Fibroblast of lung (primary cell): Measurements from ENCODE around the gene RAB31.

Experiments
- EZH2 ChIP-seq: IDR thresholded peaks from 2 replicates; pipeline ENCODE4 v1.5.1; 2012; ENCODE audit warnings: low read length, control low read depth, mild to moderate bottlenecking; ENCODE audit errors: missing control alignments
- TF ChIP-seq, protein P1 (sequence below), 2 donors: IDR thresholded peaks in 1 of 2; conservative IDR thresholded peaks in 1 of 2; 1 replicate in 1 of 2; 2 replicates in 1 of 2; pipeline ENCODE4 v1.5.1; 2011 to 2012; ENCODE audit warnings: low read length in 2 of 2, control low read depth in 1 of 2, inconsistent platforms in 1 of 2, low read depth in 1 of 2, mild to moderate bottlenecking in 1 of 2

DNA sequence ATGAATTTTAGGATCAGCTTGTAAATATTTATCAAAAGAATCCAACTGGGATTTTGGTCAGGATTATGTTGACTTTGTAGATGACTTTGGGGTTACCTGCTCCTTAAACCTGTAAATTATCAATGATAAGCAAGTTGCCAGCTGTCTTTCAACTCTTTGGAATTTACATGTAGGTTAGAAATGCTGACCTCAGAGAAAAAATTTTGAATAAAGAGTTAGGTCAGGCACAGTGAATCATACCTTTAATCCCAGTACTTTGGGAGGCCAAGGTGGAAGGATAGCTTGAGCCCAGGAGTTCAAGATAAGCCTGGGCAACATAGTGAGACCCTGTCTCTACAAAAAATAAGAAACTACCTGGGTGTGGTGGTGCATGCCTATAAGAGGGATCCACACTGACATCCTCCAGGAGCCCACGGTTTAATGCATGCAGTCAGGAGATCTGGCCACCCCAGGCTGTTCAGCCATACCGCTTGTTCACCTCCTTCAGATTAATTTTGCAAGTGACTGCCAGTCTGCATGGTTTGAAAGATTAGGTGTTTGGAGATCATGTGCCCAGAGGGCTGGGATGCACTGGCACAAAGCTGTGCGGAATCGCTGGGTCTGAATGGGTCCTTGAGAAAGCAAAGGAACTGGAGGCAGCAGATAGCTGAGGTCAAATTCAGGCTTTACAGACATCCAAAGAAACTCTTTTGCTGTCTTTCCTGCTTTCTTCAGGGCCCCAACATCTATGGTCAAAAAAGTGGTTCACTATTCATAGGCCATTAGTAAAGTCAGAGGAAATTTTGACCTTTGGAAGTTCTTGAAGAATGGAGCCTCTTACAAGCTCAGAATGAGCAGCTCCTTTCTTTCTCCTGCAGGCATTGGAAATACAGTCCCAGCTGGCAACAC, 94.3 kb downstream of the RAB31 start:
- TF ChIP-seq, protein P1, sequence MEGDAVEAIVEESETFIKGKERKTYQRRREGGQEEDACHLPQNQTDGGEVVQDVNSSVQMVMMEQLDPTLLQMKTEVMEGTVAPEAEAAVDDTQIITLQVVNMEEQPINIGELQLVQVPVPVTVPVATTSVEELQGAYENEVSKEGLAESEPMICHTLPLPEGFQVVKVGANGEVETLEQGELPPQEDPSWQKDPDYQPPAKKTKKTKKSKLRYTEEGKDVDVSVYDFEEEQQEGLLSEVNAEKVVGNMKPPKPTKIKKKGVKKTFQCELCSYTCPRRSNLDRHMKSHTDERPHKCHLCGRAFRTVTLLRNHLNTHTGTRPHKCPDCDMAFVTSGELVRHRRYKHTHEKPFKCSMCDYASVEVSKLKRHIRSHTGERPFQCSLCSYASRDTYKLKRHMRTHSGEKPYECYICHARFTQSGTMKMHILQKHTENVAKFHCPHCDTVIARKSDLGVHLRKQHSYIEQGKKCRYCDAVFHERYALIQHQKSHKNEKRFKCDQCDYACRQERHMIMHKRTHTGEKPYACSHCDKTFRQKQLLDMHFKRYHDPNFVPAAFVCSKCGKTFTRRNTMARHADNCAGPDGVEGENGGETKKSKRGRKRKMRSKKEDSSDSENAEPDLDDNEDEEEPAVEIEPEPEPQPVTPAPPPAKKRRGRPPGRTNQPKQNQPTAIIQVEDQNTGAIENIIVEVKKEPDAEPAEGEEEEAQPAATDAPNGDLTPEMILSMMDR (conservative IDR thresholded peaks at IDR 0.05 in 1 of 2, IDR thresholded peaks at IDR 0.05 in 1 of 2; ENCODE audit: low read depth in 1 of 2, low read length in 2 of 2), result no peak
- no peak for TF ChIP-seq EZH2
